ENCODE results near the gene POLR2H.

- TF ChIP-seq CTCF (conservative IDR thresholded peaks at IDR 0.05 in 1 of 2, IDR thresholded peaks at IDR 0.05 in 1 of 2; ENCODE audit: extremely low read depth in 1 of 2, insufficient read depth in 1 of 2, low read depth in 1 of 2, low read length in 2 of 2), result no peak
- no peak for TF ChIP-seq EZH2 (IDR thresholded peaks at IDR 0.05; ENCODE audit: borderline replicate concordance, low read length)
These were observed 24.2 kb upstream of the POLR2H start, which contains the start of gene FAM131A for GRCh38 chr3:184337399-184337714.
